Renal pelvis (tissue), 12 donors: Measurements from ENCODE around the gene FLCN. TPM values are rescaled to one million over a fixed set of nuclear protein-coding genes. Genes with fewer than 3 reads are reported as not detected.
"Not testable (repeated sequence)": the region's sequence is repeated elsewhere in the genome, so short reads cannot be mapped to it uniquely, and the experiment has no call there.

ENCODE experiments used
- DNase-seq: peaks from one replicate; pipeline ENCODE4 v3.0.0-alpha.2; 2013
- long read RNA-seq, 16 experiments: transcript quantifications; one replicate each; lab custom pipeline, GENCODE V29; 2026
- polyA plus RNA-seq, 3 donors: library from polyadenylated mRNA; unstranded; fragments of 120-200 nt; gene quantifications; one replicate each; pipeline ENCODE4 v1.2.1, GENCODE V29; 2013; ENCODE audit not compliant: insufficient read length in 3 of 3

Gene FLCN
- polyA plus RNA-seq, result 10 to 100 TPM; 25.8 to 50.3 (median 49.7) TPM
- long read RNA-seq, donor 1, partial matches to known transcripts, result 0 of 2 reads
- long read RNA-seq, donor 1, other reads (novel, unspliced or antisense), result 0 of 2 reads
- long read RNA-seq, donor 2, partial matches to known transcripts, result 0 of 2 reads
- long read RNA-seq, donor 2, other reads (novel, unspliced or antisense), result 0 of 2 reads
- long read RNA-seq, donor 3, partial matches to known transcripts, result 0 of 3 reads
- long read RNA-seq, donor 3, other reads (novel, unspliced or antisense), result 0 of 3 reads
- long read RNA-seq, donor 4, partial matches to known transcripts, result 0 of 5 reads
- long read RNA-seq, donor 4, other reads (novel, unspliced or antisense), result 0 of 5 reads
- long read RNA-seq, donor 5, result 0 reads
- long read RNA-seq, donor 6, transcript FLCN-204 (5 exons, 2,523 nt), result major isoform, 7 of 11 reads
- long read RNA-seq, donor 6, partial matches to known transcripts, result 0 of 11 reads
- long read RNA-seq, donor 6, other reads (novel, unspliced or antisense), result 0 of 11 reads
- long read RNA-seq, donor 7, transcript FLCN-204 (5 exons, 2,523 nt), result major isoform, 5 of 10 reads
- long read RNA-seq, donor 7, partial matches to known transcripts, result 0 of 10 reads
- long read RNA-seq, donor 7, other reads (novel, unspliced or antisense), result 0 of 10 reads
- long read RNA-seq, donor 8, partial matches to known transcripts, result 0 of 5 reads
- long read RNA-seq, donor 8, other reads (novel, unspliced or antisense), result 0 of 5 reads
- long read RNA-seq, donor 9, transcript FLCN-201 (14 exons, 3,638 nt), result major isoform, 6 of 12 reads
- long read RNA-seq, donor 9, partial matches to known transcripts, result 0 of 12 reads
- long read RNA-seq, donor 9, other reads (novel, unspliced or antisense), result 0 of 12 reads
- long read RNA-seq, donor 10, partial matches to known transcripts, result 0 of 4 reads
- long read RNA-seq, donor 10, other reads (novel, unspliced or antisense), result 0 of 4 reads
- long read RNA-seq, donor 11, partial matches to known transcripts, result 0 of 7 reads
- long read RNA-seq, donor 11, other reads (novel, unspliced or antisense), result 0 of 7 reads
- long read RNA-seq, donor 12, partial matches to known transcripts, result 0 of 7 reads
- long read RNA-seq, donor 12, other reads (novel, unspliced or antisense), result 0 of 7 reads
- long read RNA-seq, donor 13, partial matches to known transcripts, result 0 of 5 reads
- long read RNA-seq, donor 13, other reads (novel, unspliced or antisense), result 0 of 5 reads
- long read RNA-seq, donor 14, result 0 reads
- long read RNA-seq, donor 15, result 0 reads
- long read RNA-seq, donor 16, partial matches to known transcripts, result 0 of 5 reads
- long read RNA-seq, donor 16, other reads (novel, unspliced or antisense), result 0 of 5 reads

GRCh38 chr17:17237026-17237799 is at the start of gene FLCN:
FLCN (minus strand) TSS chr17:17237168; CDS start chr17:17228137, 9,031 bp downstream.
- peak; percentile 87 for DNase-seq

- DNase-seq, result no peak
Measured at GRCh38 chr17:17285951-17286350, 49.0 kb upstream of the FLCN start.

- peak; percentile 98 for DNase-seq
Measured at GRCh38 chr17:17280613-17281549, 43.9 kb upstream of the FLCN start, which contains the start of gene COPS3. COPS3 (minus strand) TSS chr17:17281246; CDS start chr17:17281186, 60 bp downstream.

GRCh38 chr17:17279316-17279715 is 42.3 kb upstream of the FLCN start:
- no peak for DNase-seq

- DNase-seq, result not testable (repeated sequence)
Measured at GRCh38 chr17:17277431-17277830, 40.5 kb upstream of the FLCN start.

GRCh38 chr17:17275971-17276370 is 39.0 kb upstream of the FLCN start:
- no peak for DNase-seq

DNA sequence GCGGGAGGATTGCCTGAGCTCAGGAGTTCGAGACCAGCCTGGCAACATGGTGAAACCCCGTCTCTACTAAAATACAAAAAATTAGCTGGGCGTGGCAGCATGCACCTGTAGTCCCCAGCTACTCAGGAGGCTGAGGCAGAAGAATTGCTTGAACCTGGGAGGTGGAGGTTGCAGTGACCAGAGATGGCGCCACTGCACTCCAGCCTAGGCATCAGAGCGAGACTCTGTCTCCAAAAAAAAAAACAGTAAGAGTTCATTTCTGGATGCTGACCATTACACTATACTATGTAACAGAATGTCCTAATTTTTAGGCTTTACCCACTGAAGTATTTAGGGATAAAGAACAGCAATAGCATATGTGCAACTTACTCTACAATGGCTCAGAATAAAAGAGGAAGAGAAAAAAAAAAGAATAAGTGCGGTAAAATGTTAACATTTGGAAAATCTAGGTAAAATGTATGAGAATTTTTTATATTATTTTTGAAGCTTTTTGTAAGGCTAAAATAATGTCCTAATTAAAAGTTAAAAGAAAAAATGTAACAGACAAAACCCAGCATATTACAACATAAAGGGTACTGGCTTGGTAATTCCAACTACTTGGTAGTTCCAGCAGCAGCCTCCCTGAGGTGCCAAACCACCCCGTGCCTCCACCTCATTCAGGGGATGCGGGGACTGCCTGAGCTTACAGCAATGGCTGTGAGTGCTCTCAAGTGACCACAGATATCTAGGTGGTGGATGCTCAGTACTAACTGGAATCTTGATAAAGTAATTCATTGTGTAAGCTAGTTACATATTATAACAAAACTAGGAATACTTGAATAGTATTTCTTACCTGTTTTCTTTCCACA is 33.2 kb upstream of the FLCN start:
- DNase-seq, result no peak

- no peak for DNase-seq
Measured at GRCh38 chr17:17264430-17264829, 27.5 kb upstream of the FLCN start.

DNA sequence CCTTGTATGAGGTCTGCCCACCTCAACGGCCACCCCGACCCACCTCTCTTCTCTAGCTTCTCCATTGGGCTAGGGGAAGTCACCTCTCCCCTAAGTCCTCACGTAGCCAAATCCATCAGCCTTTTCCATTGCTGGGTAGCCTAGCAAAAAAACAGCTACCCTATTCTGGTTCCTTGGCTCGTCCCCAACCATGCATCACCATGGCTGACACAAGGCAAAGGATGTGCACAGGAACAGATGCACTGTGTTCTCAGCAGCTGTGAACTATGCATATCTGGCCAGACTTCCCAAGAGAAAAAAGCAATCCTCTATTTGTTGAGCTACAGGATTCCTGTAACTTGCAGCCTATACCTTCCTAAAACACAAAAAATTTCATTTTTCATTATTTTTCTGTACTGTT is 22.0 kb upstream of the FLCN start:
- no peak for DNase-seq

DNA sequence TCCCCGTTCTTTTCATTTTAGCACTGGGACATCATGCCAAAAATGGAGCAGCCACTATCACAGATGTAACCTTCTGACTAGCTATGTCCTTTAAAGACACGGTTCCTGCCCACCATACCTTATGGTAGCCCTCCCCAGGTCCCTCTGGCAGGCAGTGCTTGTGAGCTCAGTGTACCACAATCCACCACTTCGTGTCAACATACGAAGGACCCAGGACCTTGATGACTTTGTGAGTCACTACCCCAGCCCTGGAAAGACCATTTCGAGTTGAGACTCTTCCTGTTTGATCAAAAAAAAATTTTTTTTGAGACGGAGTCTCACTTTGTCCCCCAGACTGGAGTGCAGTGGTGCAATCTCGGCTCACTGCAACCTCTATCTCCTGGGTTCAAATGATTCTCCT is 21.0 kb upstream of the FLCN start:
- no peak for DNase-seq

GRCh38 chr17:17256316-17256715 is 19.3 kb upstream of the FLCN start:
- DNase-seq, result no peak

DNA sequence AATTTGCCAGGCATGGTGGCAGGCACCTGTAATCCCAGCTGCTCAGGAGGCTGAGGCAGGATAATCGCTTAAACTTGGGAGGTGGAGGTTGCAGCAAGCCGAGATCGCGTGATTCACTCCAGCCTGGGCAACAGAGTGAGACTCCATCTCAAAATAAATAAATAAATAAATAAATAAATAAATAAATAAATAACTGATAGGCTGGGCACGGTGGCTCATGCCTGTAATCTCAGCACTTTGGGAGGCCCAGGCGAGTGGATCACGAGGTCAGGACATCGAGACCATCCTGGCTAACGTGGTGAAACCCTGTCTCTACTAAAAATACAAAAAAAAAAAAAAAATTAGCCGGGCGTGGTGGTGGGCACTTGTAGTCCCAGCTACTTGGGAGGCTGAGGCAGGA is 18.7 kb upstream of the FLCN start:
- not testable (repeated sequence) for DNase-seq

- DNase-seq, result no peak
Measured at GRCh38 chr17:17254036-17254435, 17.1 kb upstream of the FLCN start.

GRCh38 chr17:17253406-17253805 is 16.4 kb upstream of the FLCN start:
- no peak for DNase-seq

DNA sequence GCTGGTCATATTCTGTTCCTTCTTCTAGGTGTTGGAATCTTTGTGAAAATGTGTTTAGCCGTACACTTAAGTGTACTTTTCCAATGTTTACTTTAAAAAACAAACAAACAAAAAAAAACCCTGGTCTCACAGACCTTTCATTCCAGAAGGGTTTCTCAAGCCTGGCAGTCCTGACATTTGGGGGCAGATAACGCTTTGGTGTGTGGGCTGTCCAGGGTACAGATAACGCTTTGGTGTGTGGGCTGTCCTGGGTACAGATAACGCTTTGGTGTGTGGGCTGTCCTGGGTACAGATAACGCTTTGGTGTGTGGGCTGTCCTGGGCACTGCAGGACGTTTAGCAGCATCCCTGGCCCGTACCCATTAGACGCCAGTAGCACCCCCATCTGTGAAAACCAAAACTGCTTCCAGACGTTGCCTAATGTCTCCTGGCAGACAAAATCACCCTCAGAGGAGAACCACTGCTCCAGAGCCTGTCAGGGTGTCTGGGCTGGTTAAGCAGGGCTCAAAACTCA is 15.2 kb upstream of the FLCN start:
- no peak for DNase-seq

GRCh38 chr17:17246879-17247278 is 9.9 kb upstream of the FLCN start:
- DNase-seq, result no peak

DNA sequence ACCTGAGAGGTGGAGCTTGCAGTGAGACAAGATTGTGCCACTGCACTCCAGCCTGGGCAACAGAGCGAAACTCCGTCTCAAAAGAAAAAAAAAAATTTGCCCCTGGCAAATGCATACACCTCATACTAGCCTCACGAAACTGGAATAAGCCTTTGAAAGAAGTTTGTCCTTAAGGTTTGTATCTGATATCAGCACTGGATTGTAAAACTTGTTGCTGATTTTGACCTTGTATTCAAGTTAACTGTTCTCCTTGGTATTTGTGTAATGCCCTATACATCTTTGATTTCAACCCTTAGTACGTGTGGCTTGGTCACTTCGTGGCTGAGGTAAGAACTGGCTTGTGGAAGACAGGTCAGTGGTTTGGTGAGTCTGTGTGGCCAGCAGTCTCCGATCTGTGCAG is 6.2 kb upstream of the FLCN start:
- no peak for DNase-seq

GRCh38 chr17:17242246-17242645 is 5.3 kb upstream of the FLCN start:
- no peak for DNase-seq

GRCh38 chr17:17241656-17242055 is 4.7 kb upstream of the FLCN start:
- DNase-seq, result no peak
